LNCaP clone FGC (cell line): ENCODE measurements around the gene MRPL11.

Experiments
- DNase-seq: peaks from one replicate; pipeline ENCODE4 v3.0.0-alpha.2; 2011; ENCODE audit warnings: low read depth
- H3K4me3 ChIP-seq: 2 replicates; pipeline ENCODE4 v1.5.1; 2011; ENCODE audit warnings: mild to moderate bottlenecking, low read depth, low read length, control low read depth
- TF ChIP-seq, protein P1 (sequence below): IDR thresholded peaks from 2 replicates; pipeline ENCODE4 v1.5.1; 2012; ENCODE audit warnings: mild to moderate bottlenecking; ENCODE audit not compliant: control insufficient read depth, insufficient read depth; ENCODE audit errors: extremely low read depth

Gene MRPL11

GRCh38 chr11:66386171-66387069 is 52.2 kb downstream of the MRPL11 start:
- TF ChIP-seq, protein P1, sequence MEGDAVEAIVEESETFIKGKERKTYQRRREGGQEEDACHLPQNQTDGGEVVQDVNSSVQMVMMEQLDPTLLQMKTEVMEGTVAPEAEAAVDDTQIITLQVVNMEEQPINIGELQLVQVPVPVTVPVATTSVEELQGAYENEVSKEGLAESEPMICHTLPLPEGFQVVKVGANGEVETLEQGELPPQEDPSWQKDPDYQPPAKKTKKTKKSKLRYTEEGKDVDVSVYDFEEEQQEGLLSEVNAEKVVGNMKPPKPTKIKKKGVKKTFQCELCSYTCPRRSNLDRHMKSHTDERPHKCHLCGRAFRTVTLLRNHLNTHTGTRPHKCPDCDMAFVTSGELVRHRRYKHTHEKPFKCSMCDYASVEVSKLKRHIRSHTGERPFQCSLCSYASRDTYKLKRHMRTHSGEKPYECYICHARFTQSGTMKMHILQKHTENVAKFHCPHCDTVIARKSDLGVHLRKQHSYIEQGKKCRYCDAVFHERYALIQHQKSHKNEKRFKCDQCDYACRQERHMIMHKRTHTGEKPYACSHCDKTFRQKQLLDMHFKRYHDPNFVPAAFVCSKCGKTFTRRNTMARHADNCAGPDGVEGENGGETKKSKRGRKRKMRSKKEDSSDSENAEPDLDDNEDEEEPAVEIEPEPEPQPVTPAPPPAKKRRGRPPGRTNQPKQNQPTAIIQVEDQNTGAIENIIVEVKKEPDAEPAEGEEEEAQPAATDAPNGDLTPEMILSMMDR, result peak; percentile 93
- H3K4me3 ChIP-seq, result peak overlapping the region; percentile 21; the same call in 1 of the 2 replicates
- peak; percentile 34 for DNase-seq
